HepG2 (cell line): ENCODE measurements around the gene FUOM. TPM values are rescaled to one million over a fixed set of nuclear protein-coding genes. Genes with fewer than 3 reads are reported as not detected.

Experiments used
- AGO1 ChIP-seq: fragments of 200-400 bp; formaldehyde crosslinking; IDR thresholded peaks from 2 replicates; pipeline ENCODE4 v1.6.1; 2017; ENCODE audit warnings: mild to moderate bottlenecking, low read depth, low read length, moderate library complexity; ENCODE audit not compliant: poor library complexity, severe bottlenecking
- ASH2L ChIP-seq: fragments of 300-600, 200-600 bp; sonication (generic); IDR thresholded peaks from 2 replicates; pipeline ENCODE4 v1.7.0; 2017; ENCODE audit warnings: low read depth, mild to moderate bottlenecking, moderate library complexity, mixed read lengths, low read length; ENCODE audit not compliant: insufficient read length
- BCL3 ChIP-seq: sonication (generic); formaldehyde crosslinking; IDR thresholded peaks from 2 replicates; pipeline ENCODE4 v1.5.1; 2020; ENCODE audit warnings: mild to moderate bottlenecking, missing genetic modification reagents, moderate library complexity
- LCORL ChIP-seq, 2 experiments: fragments of 450-650 bp in 1 of 2; sonication (generic) in 1 of 2; formaldehyde crosslinking in 1 of 2; IDR thresholded peaks; 2 replicates each; pipeline versions ENCODE4 v1.5.0 to v1.6.1; 2017 to 2020; ENCODE audit warnings: antibody characterized with exemption in 1 of 2, missing genetic modification reagents in 1 of 2
- NFIB ChIP-seq: sonication (generic); formaldehyde crosslinking; IDR thresholded peaks from 2 replicates; pipeline ENCODE4 v1.9.0; 2021; ENCODE audit warnings: missing genetic modification reagents, mild to moderate bottlenecking, borderline replicate concordance
- NFRKB ChIP-seq: fragments of 450-650 bp; IDR thresholded peaks from 2 replicates; pipeline ENCODE4 v1.6.1; 2017
- NONO ChIP-seq, 2 experiments: fragments of 450-650 bp in 1 of 2; sonication (generic) in 1 of 2; formaldehyde crosslinking in 1 of 2; IDR thresholded peaks in 1 of 2; conservative IDR thresholded peaks in 1 of 2; 2 replicates each; pipeline versions ENCODE4 v1.6.1 to v1.8.0; 2017 to 2022; ENCODE audit warnings: mild to moderate bottlenecking in 1 of 2, missing genetic modification reagents in 1 of 2, moderate library complexity in 1 of 2
- POLR2AphosphoS2 ChIP-seq: IDR thresholded peaks from 2 replicates; pipeline ENCODE4 v1.6.1; 2011; ENCODE audit warnings: low read depth, low read length, improper control_type of control experiment
- SSRP1 ChIP-seq: IDR thresholded peaks from 2 replicates; pipeline ENCODE4 v1.6.1; 2016; ENCODE audit warnings: control low read depth
- ZBTB38 ChIP-seq: sonication (generic); formaldehyde crosslinking; IDR thresholded peaks from 2 replicates; pipeline ENCODE4 v1.5.1; 2020; ENCODE audit warnings: mild to moderate bottlenecking, missing genetic modification reagents
- ZFYVE20 ChIP-seq: sonication (generic); formaldehyde crosslinking; IDR thresholded peaks from 2 replicates; pipeline ENCODE4 v1.8.0; 2023; ENCODE audit warnings: low read depth, mild to moderate bottlenecking, moderate library complexity, missing genetic modification reagents, borderline replicate concordance
- ZKSCAN1 ChIP-seq: fragments of 150-350 bp; IDR thresholded peaks from 2 replicates; pipeline ENCODE4 v1.6.1; 2014; ENCODE audit warnings: low read length
- ZNF704 ChIP-seq: sonication (generic); formaldehyde crosslinking; IDR thresholded peaks from 2 replicates; pipeline ENCODE4 v1.8.1; 2023; ENCODE audit warnings: mild to moderate bottlenecking, inconsistent platforms, moderate library complexity, missing genetic modification reagents, borderline replicate concordance
- polyA plus RNA-seq, 8 experiments: library from polyadenylated mRNA; depleted of rRNA in 3 of 8; stranded (reverse) in 7 of 8; unstranded in 1 of 8; fragments of >200 nt; fragmentation: Illumina TruSeq in 4 of 8; extraction: Trizol in 4 of 8; gene quantifications; 2 replicates each; pipeline versions ENCODE4 v1.2.1 to v1.2.3, GENCODE V29; 2011 to 2016; ENCODE audit warnings: low read depth in 4 of 8, missing spikeins in 1 of 8, mixed read lengths in 1 of 8; ENCODE audit not compliant: insufficient read depth in 1 of 8
- total RNA-seq, 5 experiments: library from RNA; depleted of rRNA; stranded (reverse); fragments of >200 nt; fragmentation: Illumina TruSeq; extraction: Trizol; gene quantifications; 2 replicates each; pipeline ENCODE4 v1.2.3, GENCODE V29; 2016; ENCODE audit warnings: low read depth in 1 of 5
- TF ChIP-seq, protein P1 (sequence below): sonication (generic); formaldehyde crosslinking; IDR thresholded peaks from 2 replicates; pipeline ENCODE4 v1.5.1; 2020; ENCODE audit warnings: missing genetic modification reagents, mild to moderate bottlenecking, borderline replicate concordance
- TF ChIP-seq, protein P2 (sequence below): sonication (generic); formaldehyde crosslinking; IDR thresholded peaks from 2 replicates; pipeline ENCODE4 v1.4.0; 2020; ENCODE audit warnings: missing genetic modification reagents, borderline replicate concordance

FUOM gene
- total and polyA plus RNA-seq, 2 of the 13 experiments (the other 11 are each of a cell fraction or from before 2014, with no cell fraction given): 27.5 to 60.4 TPM

DNA sequence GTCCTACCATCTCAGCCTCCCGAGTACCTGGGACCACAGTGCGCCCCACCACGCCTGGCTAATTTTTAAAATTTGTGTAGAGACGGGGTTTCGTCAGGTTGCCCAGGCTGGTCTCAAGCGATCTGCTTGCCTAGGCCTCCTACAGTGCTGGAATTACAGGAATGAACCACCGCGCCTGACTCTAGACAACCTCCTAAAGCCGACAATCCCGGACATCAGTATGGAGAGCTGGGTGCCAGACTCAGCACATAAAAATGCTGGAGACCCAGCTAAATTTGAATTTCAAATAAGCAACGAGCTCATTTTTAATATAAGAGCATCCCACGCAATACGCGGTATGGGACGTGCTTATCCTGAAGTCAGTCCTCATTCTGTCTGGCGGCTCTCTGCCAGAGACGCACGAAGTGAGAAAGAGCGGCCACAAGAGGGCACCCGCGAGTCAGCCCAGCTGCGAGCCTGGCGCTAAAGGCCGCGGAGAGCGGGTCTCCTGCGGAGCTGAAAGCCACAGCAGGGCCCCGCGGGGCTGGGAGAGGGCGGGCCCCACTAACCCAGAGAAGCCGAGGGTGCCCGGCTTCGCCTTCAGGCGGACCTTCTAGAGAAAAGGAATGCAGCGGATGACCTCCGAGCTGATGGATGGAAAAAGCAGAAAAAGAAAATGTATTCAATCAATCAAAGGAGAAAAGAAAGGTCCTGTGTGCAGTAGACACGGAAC is 28.2 kb downstream of the FUOM start (continued):
- TF ChIP-seq, protein P1, sequence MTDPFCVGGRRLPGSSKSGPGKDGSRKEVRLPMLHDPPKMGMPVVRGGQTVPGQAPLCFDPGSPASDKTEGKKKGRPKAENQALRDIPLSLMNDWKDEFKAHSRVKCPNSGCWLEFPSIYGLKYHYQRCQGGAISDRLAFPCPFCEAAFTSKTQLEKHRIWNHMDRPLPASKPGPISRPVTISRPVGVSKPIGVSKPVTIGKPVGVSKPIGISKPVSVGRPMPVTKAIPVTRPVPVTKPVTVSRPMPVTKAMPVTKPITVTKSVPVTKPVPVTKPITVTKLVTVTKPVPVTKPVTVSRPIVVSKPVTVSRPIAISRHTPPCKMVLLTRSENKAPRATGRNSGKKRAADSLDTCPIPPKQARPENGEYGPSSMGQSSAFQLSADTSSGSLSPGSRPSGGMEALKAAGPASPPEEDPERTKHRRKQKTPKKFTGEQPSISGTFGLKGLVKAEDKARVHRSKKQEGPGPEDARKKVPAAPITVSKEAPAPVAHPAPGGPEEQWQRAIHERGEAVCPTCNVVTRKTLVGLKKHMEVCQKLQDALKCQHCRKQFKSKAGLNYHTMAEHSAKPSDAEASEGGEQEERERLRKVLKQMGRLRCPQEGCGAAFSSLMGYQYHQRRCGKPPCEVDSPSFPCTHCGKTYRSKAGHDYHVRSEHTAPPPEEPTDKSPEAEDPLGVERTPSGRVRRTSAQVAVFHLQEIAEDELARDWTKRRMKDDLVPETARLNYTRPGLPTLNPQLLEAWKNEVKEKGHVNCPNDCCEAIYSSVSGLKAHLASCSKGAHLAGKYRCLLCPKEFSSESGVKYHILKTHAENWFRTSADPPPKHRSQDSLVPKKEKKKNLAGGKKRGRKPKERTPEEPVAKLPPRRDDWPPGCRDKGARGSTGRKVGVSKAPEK (CRISPR knock-in tag): no peak
- TF ChIP-seq ASH2L (no peak), ZKSCAN1 (no peak), BCL3 (CRISPR knock-in tag) (no peak), AGO1 (no peak), ZBTB38 (CRISPR knock-in tag) (no peak; the same call in 1 of the 2 replicates), NFRKB (no peak), ZNF704 (CRISPR knock-in tag) (no peak), POLR2AphosphoS2 (no peak), NONO (IDR thresholded peaks at IDR 0.05) (no peak), NONO (CRISPR knock-in tag; conservative IDR thresholded peaks at IDR 0.05) (no peak), SSRP1 (no peak), NFIB (no peak), ZFYVE20 (CRISPR knock-in tag) (no peak), LCORL (IDR thresholded peaks at IDR 0.05) (no peak), LCORL (CRISPR knock-in tag; IDR thresholded peaks at IDR 0.05) (0 out of 2 replicates have a peak, but pooled peaks have one; percentile 53)
- TF ChIP-seq, protein P2, sequence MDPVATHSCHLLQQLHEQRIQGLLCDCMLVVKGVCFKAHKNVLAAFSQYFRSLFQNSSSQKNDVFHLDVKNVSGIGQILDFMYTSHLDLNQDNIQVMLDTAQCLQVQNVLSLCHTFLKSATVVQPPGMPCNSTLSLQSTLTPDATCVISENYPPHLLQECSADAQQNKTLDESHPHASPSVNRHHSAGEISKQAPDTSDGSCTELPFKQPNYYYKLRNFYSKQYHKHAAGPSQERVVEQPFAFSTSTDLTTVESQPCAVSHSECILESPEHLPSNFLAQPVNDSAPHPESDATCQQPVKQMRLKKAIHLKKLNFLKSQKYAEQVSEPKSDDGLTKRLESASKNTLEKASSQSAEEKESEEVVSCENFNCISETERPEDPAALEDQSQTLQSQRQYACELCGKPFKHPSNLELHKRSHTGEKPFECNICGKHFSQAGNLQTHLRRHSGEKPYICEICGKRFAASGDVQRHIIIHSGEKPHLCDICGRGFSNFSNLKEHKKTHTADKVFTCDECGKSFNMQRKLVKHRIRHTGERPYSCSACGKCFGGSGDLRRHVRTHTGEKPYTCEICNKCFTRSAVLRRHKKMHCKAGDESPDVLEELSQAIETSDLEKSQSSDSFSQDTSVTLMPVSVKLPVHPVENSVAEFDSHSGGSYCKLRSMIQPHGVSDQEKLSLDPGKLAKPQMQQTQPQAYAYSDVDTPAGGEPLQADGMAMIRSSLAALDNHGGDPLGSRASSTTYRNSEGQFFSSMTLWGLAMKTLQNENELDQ (CRISPR knock-in tag): no peak
